Brain microvascular endothelial cell (primary cell): ENCODE results near the gene SCGB1C2.

Source experiments
- DNase-seq: peaks from one replicate; pipeline ENCODE4 v3.0.0-alpha.2; 2020
- H3K27ac ChIP-seq: fragments of 250-450 bp; sonication (Bioruptor Pico); 2 replicates; pipeline ENCODE4 v1.5.1; 2020; ENCODE audit warnings: mild to moderate bottlenecking, moderate library complexity
- H3K27me3 ChIP-seq: fragments of 250-450 bp; sonication (Bioruptor Pico); replicated peaks from 2 replicates; pipeline ENCODE4 v1.5.1; 2020; ENCODE audit warnings: mild to moderate bottlenecking
- H3K36me3 ChIP-seq: fragments of 250-450 bp; sonication (Bioruptor Pico); replicated peaks from 2 replicates; pipeline ENCODE4 v1.5.1; 2020; ENCODE audit warnings: mild to moderate bottlenecking
- H3K4me3 ChIP-seq: 2 replicates; pipeline ENCODE4 v1.5.1; 2011; ENCODE audit warnings: low read depth, mild to moderate bottlenecking, control low read depth, low read length, moderate library complexity
- CTCF ChIP-seq: IDR thresholded peaks from 2 replicates; pipeline ENCODE4 v1.5.1; 2011; ENCODE audit warnings: low read depth, mild to moderate bottlenecking, moderate library complexity, low read length, control low read depth, inconsistent platforms; ENCODE audit errors: missing control alignments
- in situ Hi-C: cut with HindIII; loops from 2 replicates; pipeline ENCODE4 v1.10.0; 2017; ENCODE audit warnings: low sequenced_read_pairs, low pct_ligation_motif_present

Gene SCGB1C2

DNA sequence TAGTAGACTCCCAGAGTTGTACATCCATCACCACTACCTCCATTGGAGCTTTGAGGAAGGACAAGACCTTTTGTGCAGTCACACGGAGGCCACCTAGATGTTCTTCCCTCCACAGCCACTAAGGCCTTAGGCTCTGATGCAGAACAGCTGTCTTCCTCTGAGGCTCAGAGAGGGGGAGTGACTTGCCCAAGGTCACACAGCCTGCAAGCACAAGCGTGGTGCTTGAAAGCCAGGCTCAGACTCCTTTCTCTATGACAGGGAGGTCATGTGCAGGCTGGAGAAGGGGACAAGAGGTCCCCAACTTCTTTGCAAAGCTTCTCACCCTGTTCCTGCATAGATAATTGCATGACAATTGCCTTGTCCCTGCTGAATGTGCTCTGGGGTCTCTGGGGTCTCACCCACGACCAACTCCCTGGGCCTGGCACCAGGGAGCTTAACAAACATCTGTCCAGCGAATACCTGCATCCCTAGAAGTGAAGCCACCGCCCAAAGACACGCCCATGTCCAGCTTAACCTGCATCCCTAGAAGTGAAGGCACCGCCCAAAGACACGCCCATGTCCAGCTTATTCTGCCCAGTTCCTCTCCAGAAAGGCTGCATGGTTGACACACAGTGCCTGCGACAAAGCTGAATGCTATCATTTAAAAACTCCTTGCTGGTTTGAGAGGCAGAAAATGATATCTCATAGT lies 12.7 kb downstream of the SCGB1C2 start:
- no peak overlapping the region for H3K27ac ChIP-seq
- no peak for TF ChIP-seq CTCF
- in situ Hi-C loops = no loop called here
- H3K4me3 ChIP-seq = no peak overlapping the region
- H3K27me3 ChIP-seq = no peaks in the 10 kb centered on the region
- DNase-seq = no peak
- H3K36me3 ChIP-seq = no peaks in the 10 kb centered on the region

DNA sequence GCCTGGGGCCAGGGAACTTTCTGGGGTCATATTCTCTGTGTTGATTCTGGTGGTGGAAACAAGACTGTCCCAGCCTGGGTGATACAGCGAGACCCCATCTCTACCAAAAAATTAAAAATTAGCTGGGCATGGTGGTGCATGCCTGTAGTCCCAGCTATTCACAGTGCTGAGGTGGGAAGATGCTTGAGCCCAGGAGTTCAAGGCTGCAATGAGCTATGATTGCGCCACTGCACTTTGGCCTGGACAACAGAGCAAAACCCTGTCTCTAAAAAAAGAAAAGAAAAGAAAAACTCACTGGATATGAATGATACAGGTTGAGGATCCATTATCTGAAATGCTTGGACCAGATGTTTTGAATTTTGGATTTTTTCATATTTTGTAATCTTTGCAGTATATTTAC lies 13.6 kb downstream of the SCGB1C2 start:
- no peak overlapping the region for H3K27ac ChIP-seq
- in situ Hi-C loops = no loop called here
- H3K36me3 ChIP-seq = no peaks in the 10 kb centered on the region
- H3K27me3 ChIP-seq = no peaks in the 10 kb centered on the region
- no peak for DNase-seq
- TF ChIP-seq CTCF = no peak
- H3K4me3 ChIP-seq = no peak overlapping the region

DNA sequence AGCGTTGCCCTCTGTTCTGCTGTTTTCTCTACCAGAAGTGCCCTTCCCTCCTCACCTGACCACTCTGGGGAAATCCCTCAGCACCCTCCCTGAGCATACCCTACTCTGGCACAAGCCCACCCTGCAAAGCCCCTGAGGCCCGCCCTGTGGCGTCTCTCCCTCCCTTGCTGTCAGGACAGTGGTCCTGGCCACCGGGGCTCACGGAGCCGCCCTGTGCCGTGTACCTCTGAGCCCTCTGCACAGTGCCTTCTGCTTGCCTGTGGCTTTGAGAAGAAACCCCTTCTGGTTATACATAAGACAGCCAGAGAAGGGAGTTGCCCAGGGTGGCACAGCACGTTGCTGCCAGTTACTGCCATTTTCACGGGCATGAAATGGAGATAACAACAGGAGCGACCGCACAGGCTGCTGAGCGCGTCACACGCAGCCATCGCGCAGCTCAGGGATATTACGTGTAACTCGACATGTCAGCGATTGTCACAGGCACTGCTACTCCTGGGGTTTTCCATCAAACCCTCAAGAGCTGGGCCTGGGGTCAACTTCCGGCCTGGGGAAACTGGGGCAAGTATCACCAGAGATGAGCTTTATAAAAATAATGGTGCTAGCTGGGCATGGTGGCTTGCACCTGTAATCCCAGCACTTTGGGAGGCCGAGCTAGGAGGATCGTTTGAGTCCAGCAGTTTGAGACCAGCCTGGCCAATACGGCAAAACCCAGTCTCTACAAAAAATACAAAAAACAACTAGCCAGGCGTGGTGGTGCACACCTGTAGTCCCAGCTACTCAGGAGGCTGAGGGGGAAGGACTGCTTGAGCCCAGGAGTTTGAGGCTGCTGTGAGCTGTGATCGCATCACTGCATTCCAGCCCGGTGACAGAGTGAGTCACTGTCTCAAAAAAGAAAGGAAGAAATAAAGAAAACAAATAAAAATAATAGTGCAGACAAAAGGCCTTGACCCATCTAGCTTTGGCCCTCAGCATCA lies 14.8 kb downstream of the SCGB1C2 start:
- in situ Hi-C loops = no loop called here
- no peak for TF ChIP-seq CTCF
- no peak overlapping the region for H3K27ac ChIP-seq
- DNase-seq = peak; percentile 50
- no peaks in the 10 kb centered on the region for H3K36me3 ChIP-seq
- H3K27me3 ChIP-seq = no peaks in the 10 kb centered on the region
- H3K4me3 ChIP-seq = no peak overlapping the region

- DNase-seq = no peak
- TF ChIP-seq CTCF = no peak
- Histone ChIP-seq H3K4me3 (no peak overlapping the region), H3K36me3 (no peaks in the 10 kb centered on the region), H3K27ac (no peak overlapping the region), H3K27me3 (no peaks in the 10 kb centered on the region)
- in situ Hi-C loops = no loop called here
Observed at GRCh38 chr17:152860-153420, 15.6 kb downstream of the SCGB1C2 start.

DNA sequence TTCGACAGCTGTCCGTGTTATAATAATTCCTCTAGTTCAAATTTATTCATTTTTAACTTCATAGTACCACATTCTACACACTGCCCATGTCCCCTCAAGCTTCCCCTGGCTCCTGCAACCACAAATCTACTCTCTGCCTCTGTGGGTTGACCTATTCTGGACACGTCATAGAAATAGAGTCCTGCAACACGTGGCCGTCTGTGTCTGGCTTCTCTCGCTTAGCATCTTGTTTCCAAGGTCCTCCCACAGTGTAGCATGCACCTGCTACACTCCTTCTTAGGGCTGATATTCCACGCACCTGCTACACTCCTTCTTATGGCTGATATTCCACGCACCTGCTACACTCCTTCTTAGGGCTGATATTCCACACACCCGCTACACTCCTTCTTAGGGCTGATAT lies 16.5 kb downstream of the SCGB1C2 start:
- no peak for TF ChIP-seq CTCF
- DNase-seq = no peak
- in situ Hi-C loops = no loop called here

More for the DNA sequence above, 16.5 kb downstream of the SCGB1C2 start:
- H3K27me3 ChIP-seq = no peaks in the 10 kb centered on the region
- no peaks in the 10 kb centered on the region for H3K36me3 ChIP-seq
- no peak overlapping the region for H3K27ac ChIP-seq
- H3K4me3 ChIP-seq = no peak overlapping the region
